SK-N-MC (cell line): ENCODE results near the gene CLIP2.

ENCODE experiments used
- EZH2 ChIP-seq: fragments of 200-600 bp; sonication (generic); IDR thresholded peaks from one replicate; pipeline ENCODE4 v1.6.1; 2017; ENCODE audit warnings: antibody characterized with exemption
- FOXP2 ChIP-seq: optimal IDR thresholded peaks from 2 replicates; pipeline ENCODE3; 2011; ENCODE audit warnings: mild to moderate bottlenecking, moderate library complexity; ENCODE audit not compliant: insufficient read depth; ENCODE audit errors: extremely low read length, control extremely low read depth
- POLR2AphosphoS5 ChIP-seq: IDR thresholded peaks from 2 replicates; pipeline ENCODE4 v1.6.1; 2012; ENCODE audit warnings: mild to moderate bottlenecking, low read depth, low read length, borderline replicate concordance

GRCh38 chr7:74267756-74268565 lies 21.2 kb upstream of the CLIP2 start:
- no peak for TF ChIP-seq EZH2
- TF ChIP-seq POLR2AphosphoS5, result no peak
- no peak for TF ChIP-seq FOXP2
